Activated CD4-positive, alpha-beta T cell treated with anti-CD3 and anti-CD28 coated beads, Interleukin-2, amount 50 U/mL, for 1 hour (primary cell): ENCODE data around the gene GAP43.

Source experiments
- DNase-seq: peaks from one replicate; pipeline ENCODE4 v3.0.0-alpha.2; 2020

Gene GAP43

GRCh38 chr3:115768661-115769060 lies 145.4 kb downstream of the GAP43 start:
- no peak for DNase-seq
